GM23338 (cell line): ENCODE results near the gene CCDC183. TPM values are rescaled to one million over a fixed set of nuclear protein-coding genes. Genes with fewer than 3 reads are reported as not detected.
"Not testable (repeated sequence)": the region's sequence is repeated elsewhere in the genome, so short reads cannot be mapped to it uniquely, and the experiment has no call there.

Experiments
- ATAC-seq: fragments of 200-7000 bp; cut with Tn5 transposase; 3 replicates; pipeline ENCODE4 v1.9.1; 2020
- DNase-seq: peaks from one replicate; pipeline ENCODE4 v3.0.0-alpha.2; 2015; ENCODE audit warnings: low spot score
- H2AFZ ChIP-seq: fragments of 200-600 bp; sonication (generic); 2 replicates; pipeline ENCODE4 v1.8.0; 2016; ENCODE audit warnings: antibody characterized with exemption, mild to moderate bottlenecking, moderate library complexity
- H3F3A ChIP-seq: fragments of 200-600 bp; sonication (generic); replicated peaks from 2 replicates; pipeline ENCODE4 v1.8.0; 2017; ENCODE audit warnings: antibody characterized with exemption, mixed run types, low read depth
- H3K27ac ChIP-seq: fragments of 200-600 bp; sonication (generic); 2 replicates; pipeline ENCODE4 v1.6.1; 2016; ENCODE audit warnings: low read depth
- H3K27me3 ChIP-seq: fragments of 200-600 bp; sonication (generic); 2 replicates; pipeline ENCODE4 v1.8.0; 2016; ENCODE audit warnings: mild to moderate bottlenecking, mixed run types, moderate library complexity; ENCODE audit not compliant: insufficient read depth
- H3K36me3 ChIP-seq: fragments of 200-600 bp; sonication (generic); 2 replicates; pipeline ENCODE4 v1.8.0; 2016; ENCODE audit warnings: mild to moderate bottlenecking; ENCODE audit not compliant: insufficient read depth
- H3K4me1 ChIP-seq: fragments of 200-600 bp; sonication (generic); 2 replicates; pipeline ENCODE4 v1.8.0; 2016; ENCODE audit warnings: mild to moderate bottlenecking, moderate library complexity; ENCODE audit not compliant: insufficient read depth
- H3K4me2 ChIP-seq: fragments of 200-600 bp; sonication (generic); 2 replicates; pipeline ENCODE4 v1.7.1; 2017; ENCODE audit warnings: mixed run types
- H3K4me3 ChIP-seq: fragments of 200-600 bp; sonication (generic); 2 replicates; pipeline ENCODE4 v1.6.1; 2016; ENCODE audit warnings: mixed run types
- H3K79me2 ChIP-seq: fragments of 200-600 bp; sonication (generic); replicated peaks from 2 replicates; pipeline ENCODE4 v1.8.0; 2017; ENCODE audit warnings: mild to moderate bottlenecking; ENCODE audit not compliant: insufficient read depth
- H3K9me2 ChIP-seq: fragments of 200-600 bp; sonication (generic); 2 replicates; pipeline ENCODE4 v1.8.0; 2017; ENCODE audit not compliant: insufficient read depth
- H4K20me1 ChIP-seq: fragments of 200-600 bp; sonication (generic); replicated peaks from 2 replicates; pipeline ENCODE4 v1.8.0; 2017; ENCODE audit warnings: mild to moderate bottlenecking; ENCODE audit not compliant: insufficient read depth
- H3K27ac Mint-ChIP-seq: 2 replicates; pipeline ENCODE4 v1.8.0; 2020; ENCODE audit warnings: inconsistent platforms, mild to moderate bottlenecking, moderate library complexity, mixed read lengths
- H3K27me3 Mint-ChIP-seq: 3 replicates; pipeline ENCODE4 v1.8.0; 2022; ENCODE audit warnings: low read depth, mild to moderate bottlenecking, moderate library complexity, mixed read lengths, inconsistent platforms; ENCODE audit not compliant: insufficient read depth, poor library complexity
- H3K36me3 Mint-ChIP-seq: 3 replicates; pipeline ENCODE4 v1.8.0; 2021; ENCODE audit warnings: low read depth, mild to moderate bottlenecking, inconsistent platforms, moderate library complexity, mixed read lengths
- H3K4me1 Mint-ChIP-seq: 3 replicates; pipeline ENCODE4 v1.8.0; 2020; ENCODE audit warnings: mild to moderate bottlenecking, inconsistent platforms, mixed read lengths
- H3K4me3 Mint-ChIP-seq: 3 replicates; pipeline ENCODE4 v1.8.0; 2021; ENCODE audit warnings: moderate library complexity, mild to moderate bottlenecking, inconsistent platforms, mixed read lengths
- H3K9me3 Mint-ChIP-seq: 3 replicates; pipeline ENCODE4 v1.8.0; 2020; ENCODE audit warnings: moderate library complexity, mild to moderate bottlenecking, inconsistent platforms, mixed read lengths
- EZH2 ChIP-seq: fragments of 200-600 bp; sonication (generic); IDR thresholded peaks from one replicate; pipeline ENCODE4 v1.8.0; 2017; ENCODE audit warnings: antibody characterized with exemption, mild to moderate bottlenecking, low read depth; ENCODE audit not compliant: unreplicated experiment
- EZH2phosphoT487 ChIP-seq: fragments of 200-600 bp; sonication (generic); IDR thresholded peaks from one replicate; pipeline ENCODE4 v1.8.1; 2018; ENCODE audit warnings: antibody characterized with exemption; ENCODE audit not compliant: unreplicated experiment
- ZNF114 ChIP-seq: fragments of 250-450 bp; sonication (Bioruptor Pico); IDR thresholded peaks from 2 replicates; pipeline ENCODE4 v1.5.0; 2020; ENCODE audit warnings: mild to moderate bottlenecking, moderate library complexity
- ZNF331 ChIP-seq: fragments of 250-450 bp; sonication (Bioruptor Pico); IDR thresholded peaks from 2 replicates; pipeline ENCODE4 v1.5.0; 2020; ENCODE audit warnings: low read depth, mild to moderate bottlenecking, moderate library complexity
- polyA plus RNA-seq: library from polyadenylated mRNA; unstranded; fragments of >200 nt; fragmentation: Nextera tagmentation; extraction: Ambion mirVana; gene quantifications from 2 replicates; pipeline ENCODE4 v1.2.1, GENCODE V29; 2016
- total RNA-seq: library from RNA; depleted of rRNA; stranded (reverse); fragments of >200 nt; shearing (Covaris generic); gene quantifications from 2 replicates; pipeline ENCODE4 v1.2.3, GENCODE V29; 2014
- TF ChIP-seq, protein P1 (sequence below): fragments of 250-450 bp; sonication (Bioruptor Pico); IDR thresholded peaks from 2 replicates; pipeline ENCODE4 v1.5.0; 2020; ENCODE audit warnings: mild to moderate bottlenecking, moderate library complexity
- TF ChIP-seq, protein P2 (sequence below): IDR thresholded peaks from one replicate; pipeline ENCODE4 v1.6.1; 2018; ENCODE audit warnings: antibody characterized with exemption; ENCODE audit not compliant: unreplicated experiment

CCDC183 gene
- total and polyA plus RNA-seq, 2 experiments from 2014 or later: 1.1 to 1.2 TPM

GRCh38 chr9:136754626-136755301, 41.4 kb upstream of the CCDC183 start (continued):
- TF ChIP-seq, protein P1, sequence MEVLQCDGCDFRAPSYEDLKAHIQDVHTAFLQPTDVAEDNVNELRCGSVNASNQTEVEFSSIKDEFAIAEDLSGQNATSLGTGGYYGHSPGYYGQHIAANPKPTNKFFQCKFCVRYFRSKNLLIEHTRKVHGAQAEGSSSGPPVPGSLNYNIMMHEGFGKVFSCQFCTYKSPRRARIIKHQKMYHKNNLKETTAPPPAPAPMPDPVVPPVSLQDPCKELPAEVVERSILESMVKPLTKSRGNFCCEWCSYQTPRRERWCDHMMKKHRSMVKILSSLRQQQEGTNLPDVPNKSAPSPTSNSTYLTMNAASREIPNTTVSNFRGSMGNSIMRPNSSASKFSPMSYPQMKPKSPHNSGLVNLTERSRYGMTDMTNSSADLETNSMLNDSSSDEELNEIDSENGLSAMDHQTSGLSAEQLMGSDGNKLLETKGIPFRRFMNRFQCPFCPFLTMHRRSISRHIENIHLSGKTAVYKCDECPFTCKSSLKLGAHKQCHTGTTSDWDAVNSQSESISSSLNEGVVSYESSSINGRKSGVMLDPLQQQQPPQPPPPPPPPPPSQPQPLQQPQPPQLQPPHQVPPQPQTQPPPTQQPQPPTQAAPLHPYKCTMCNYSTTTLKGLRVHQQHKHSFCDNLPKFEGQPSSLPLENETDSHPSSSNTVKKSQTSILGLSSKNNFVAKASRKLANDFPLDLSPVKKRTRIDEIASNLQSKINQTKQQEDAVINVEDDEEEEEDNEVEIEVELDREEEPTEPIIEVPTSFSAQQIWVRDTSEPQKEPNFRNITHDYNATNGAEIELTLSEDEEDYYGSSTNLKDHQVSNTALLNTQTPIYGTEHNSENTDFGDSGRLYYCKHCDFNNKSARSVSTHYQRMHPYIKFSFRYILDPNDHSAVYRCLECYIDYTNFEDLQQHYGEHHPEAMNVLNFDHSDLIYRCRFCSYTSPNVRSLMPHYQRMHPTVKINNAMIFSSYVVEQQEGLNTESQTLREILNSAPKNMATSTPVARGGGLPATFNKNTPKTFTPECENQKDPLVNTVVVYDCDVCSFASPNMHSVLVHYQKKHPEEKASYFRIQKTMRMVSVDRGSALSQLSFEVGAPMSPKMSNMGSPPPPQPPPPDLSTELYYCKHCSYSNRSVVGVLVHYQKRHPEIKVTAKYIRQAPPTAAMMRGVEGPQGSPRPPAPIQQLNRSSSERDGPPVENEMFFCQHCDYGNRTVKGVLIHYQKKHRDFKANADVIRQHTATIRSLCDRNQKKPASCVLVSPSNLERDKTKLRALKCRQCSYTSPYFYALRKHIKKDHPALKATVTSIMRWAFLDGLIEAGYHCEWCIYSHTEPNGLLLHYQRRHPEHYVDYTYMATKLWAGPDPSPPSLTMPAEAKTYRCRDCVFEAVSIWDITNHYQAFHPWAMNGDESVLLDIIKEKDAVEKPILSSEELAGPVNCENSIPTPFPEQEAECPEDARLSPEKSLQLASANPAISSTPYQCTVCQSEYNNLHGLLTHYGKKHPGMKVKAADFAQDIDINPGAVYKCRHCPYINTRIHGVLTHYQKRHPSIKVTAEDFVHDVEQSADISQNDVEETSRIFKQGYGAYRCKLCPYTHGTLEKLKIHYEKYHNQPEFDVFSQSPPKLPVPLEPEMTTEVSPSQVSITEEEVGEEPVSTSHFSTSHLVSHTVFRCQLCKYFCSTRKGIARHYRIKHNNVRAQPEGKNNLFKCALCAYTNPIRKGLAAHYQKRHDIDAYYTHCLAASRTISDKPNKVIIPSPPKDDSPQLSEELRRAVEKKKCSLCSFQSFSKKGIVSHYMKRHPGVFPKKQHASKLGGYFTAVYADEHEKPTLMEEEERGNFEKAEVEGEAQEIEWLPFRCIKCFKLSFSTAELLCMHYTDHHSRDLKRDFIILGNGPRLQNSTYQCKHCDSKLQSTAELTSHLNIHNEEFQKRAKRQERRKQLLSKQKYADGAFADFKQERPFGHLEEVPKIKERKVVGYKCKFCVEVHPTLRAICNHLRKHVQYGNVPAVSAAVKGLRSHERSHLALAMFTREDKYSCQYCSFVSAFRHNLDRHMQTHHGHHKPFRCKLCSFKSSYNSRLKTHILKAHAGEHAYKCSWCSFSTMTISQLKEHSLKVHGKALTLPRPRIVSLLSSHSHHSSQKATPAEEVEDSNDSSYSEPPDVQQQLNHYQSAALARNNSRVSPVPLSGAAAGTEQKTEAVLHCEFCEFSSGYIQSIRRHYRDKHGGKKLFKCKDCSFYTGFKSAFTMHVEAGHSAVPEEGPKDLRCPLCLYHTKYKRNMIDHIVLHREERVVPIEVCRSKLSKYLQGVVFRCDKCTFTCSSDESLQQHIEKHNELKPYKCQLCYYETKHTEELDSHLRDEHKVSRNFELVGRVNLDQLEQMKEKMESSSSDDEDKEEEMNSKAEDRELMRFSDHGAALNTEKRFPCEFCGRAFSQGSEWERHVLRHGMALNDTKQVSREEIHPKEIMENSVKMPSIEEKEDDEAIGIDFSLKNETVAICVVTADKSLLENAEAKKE (CRISPR knock-in tag): no peak

DNA sequence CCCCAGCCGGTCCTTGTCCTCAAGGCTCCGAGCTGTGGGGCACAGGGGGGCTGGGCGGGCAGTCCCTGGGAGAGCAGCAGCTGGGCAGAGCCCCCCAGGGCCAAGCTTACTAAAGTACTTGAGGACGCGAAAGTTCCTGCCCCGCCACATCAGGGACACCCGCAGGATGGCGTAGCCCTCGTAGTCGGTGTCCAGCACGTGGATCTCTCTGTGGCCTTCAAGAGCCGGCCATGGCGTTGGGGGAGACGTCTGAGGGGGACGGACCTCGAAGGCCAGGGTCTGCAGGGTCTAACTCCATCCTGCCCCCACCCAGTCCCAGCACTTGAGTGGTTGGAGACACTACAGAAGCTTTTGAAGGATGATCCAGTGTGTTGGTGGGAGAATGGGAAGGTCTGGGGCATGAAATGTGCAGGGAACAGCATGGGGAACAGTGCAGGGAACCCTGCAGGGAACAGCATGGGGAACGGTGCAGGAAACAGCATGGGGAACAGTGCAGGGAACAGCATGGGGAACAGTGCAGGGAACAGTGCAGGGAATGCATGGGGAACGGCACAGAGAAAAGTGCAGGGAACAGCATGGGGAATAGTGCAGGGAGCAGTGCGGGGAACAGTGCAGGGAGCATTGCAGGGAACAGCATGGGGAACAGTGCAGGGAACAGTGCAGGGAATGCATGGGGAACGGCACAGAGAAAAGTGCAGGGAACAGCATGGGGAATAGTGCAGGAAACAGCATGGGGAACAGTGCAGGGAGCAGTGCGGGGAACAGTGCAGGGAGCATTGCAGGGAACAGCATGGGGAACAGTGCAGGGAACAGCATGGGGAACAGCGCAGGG, 40.6 kb upstream of the CCDC183 start:
- not testable (repeated sequence) for H4K20me1 ChIP-seq, ATAC-seq, H3K4me1 Mint-ChIP-seq, H2AFZ ChIP-seq, H3K27ac Mint-ChIP-seq, H3K4me3 ChIP-seq, H3K27me3 Mint-ChIP-seq, H3F3A ChIP-seq, H3K36me3 ChIP-seq, H3K27ac ChIP-seq, DNase-seq, H3K4me1 ChIP-seq, H3K36me3 Mint-ChIP-seq, H3K9me2 ChIP-seq, H3K27me3 ChIP-seq, H3K79me2 ChIP-seq, H3K4me2 ChIP-seq, H3K4me3 Mint-ChIP-seq
- H3K9me3 Mint-ChIP-seq: peaks cover 28% of the 10 kb centered on the region

DNA sequence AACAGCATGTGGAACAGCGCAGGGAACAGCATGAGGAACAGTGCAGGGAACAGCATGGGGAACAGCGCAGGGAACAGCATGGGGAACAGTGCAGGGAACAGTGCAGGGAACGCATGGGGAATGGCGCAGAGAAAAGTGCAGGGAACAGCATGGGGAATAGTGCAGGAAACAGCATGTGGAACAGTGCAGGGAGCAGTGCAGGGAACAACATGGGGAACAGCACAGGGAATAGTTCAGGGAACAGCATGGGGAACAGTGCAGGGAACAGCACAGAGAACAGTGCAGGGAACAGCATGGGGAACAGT, 40.1 kb upstream of the CCDC183 start:
- Histone ChIP-seq H3K4me2 (no peak overlapping the region), H3K27ac (no peak overlapping the region), H3F3A (0 out of 2 replicates have a peak, but pooled peaks cover 2% of the 10 kb centered on the region), H3K27me3 (no peaks in the 10 kb centered on the region), H3K4me1 (no peaks in the 10 kb centered on the region), H4K20me1 (no peaks in the 10 kb centered on the region), H3K36me3 (no peaks in the 10 kb centered on the region), H2AFZ (no peak overlapping the region), H3K79me2 (no peaks in the 10 kb centered on the region), H3K9me2 (no peaks in the 10 kb centered on the region), H3K4me3 (no peak overlapping the region)
- Mint-ChIP-seq H3K4me3 (no peak overlapping the region), H3K36me3 (peaks cover 3% of the 10 kb centered on the region; the same call in 2 of the 3 replicates), H3K9me3 (peaks cover 28% of the 10 kb centered on the region), H3K27me3 (peaks cover 7% of the 10 kb centered on the region), H3K27ac (no peak overlapping the region), H3K4me1 (peaks cover 7% of the 10 kb centered on the region)
- DNase-seq: no peak
- ATAC-seq: no peak
- TF ChIP-seq, protein P2, sequence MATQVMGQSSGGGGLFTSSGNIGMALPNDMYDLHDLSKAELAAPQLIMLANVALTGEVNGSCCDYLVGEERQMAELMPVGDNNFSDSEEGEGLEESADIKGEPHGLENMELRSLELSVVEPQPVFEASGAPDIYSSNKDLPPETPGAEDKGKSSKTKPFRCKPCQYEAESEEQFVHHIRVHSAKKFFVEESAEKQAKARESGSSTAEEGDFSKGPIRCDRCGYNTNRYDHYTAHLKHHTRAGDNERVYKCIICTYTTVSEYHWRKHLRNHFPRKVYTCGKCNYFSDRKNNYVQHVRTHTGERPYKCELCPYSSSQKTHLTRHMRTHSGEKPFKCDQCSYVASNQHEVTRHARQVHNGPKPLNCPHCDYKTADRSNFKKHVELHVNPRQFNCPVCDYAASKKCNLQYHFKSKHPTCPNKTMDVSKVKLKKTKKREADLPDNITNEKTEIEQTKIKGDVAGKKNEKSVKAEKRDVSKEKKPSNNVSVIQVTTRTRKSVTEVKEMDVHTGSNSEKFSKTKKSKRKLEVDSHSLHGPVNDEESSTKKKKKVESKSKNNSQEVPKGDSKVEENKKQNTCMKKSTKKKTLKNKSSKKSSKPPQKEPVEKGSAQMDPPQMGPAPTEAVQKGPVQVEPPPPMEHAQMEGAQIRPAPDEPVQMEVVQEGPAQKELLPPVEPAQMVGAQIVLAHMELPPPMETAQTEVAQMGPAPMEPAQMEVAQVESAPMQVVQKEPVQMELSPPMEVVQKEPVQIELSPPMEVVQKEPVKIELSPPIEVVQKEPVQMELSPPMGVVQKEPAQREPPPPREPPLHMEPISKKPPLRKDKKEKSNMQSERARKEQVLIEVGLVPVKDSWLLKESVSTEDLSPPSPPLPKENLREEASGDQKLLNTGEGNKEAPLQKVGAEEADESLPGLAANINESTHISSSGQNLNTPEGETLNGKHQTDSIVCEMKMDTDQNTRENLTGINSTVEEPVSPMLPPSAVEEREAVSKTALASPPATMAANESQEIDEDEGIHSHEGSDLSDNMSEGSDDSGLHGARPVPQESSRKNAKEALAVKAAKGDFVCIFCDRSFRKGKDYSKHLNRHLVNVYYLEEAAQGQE: no peak
- no peak for TF ChIP-seq EZH2
- no peak for TF ChIP-seq ZNF331 (CRISPR knock-in tag)
- TF ChIP-seq EZH2phosphoT487: no peak
- no peak for TF ChIP-seq ZNF114 (CRISPR knock-in tag)
